GM10266 (cell line): Measurements from ENCODE around the gene PAFAH1B1.

ENCODE experiments used
- DNase-seq: peaks from one replicate; pipeline ENCODE4 v3.0.0; 2012; ENCODE audit errors: extremely low spot score
- CTCF ChIP-seq: IDR thresholded peaks from 2 replicates; pipeline ENCODE4 v1.5.1; 2012; ENCODE audit warnings: mild to moderate bottlenecking, low read depth; ENCODE audit not compliant: control insufficient read depth, insufficient read depth; ENCODE audit errors: missing control alignments

PAFAH1B1 gene

GRCh38 chr17:2704890-2705248 lies 111.4 kb downstream of the PAFAH1B1 start:
- DNase-seq = no peak
- no peak for TF ChIP-seq CTCF

GRCh38 chr17:2705263-2705662 lies 111.8 kb downstream of the PAFAH1B1 start:
- peak; percentile 20 for DNase-seq
- no peak for TF ChIP-seq CTCF

- no peak for DNase-seq
- no peak for TF ChIP-seq CTCF
These were observed 112.7 kb downstream of the PAFAH1B1 start for GRCh38 chr17:2705888-2706795.

GRCh38 chr17:2706911-2707510 lies 113.6 kb downstream of the PAFAH1B1 start:
- TF ChIP-seq CTCF = no peak
- DNase-seq = no peak

GRCh38 chr17:2707721-2708584 lies 114.5 kb downstream of the PAFAH1B1 start:
- DNase-seq = no peak
- peak; percentile 54 for TF ChIP-seq CTCF

GRCh38 chr17:2708585-2709182 lies 115.2 kb downstream of the PAFAH1B1 start:
- no peak for TF ChIP-seq CTCF

More at GRCh38 chr17:2708585-2709182, 115.2 kb downstream of the PAFAH1B1 start:
- DNase-seq = no peak
